Hepatocyte (in vitro differentiated cells): ENCODE results near the gene SH3RF3.

Experiments used
- CTCF ChIP-seq: fragments of 200-600 bp; sonication (generic); IDR thresholded peaks from 2 replicates; pipeline ENCODE4 v1.5.1; 2016; ENCODE audit warnings: antibody characterized with exemption, mild to moderate bottlenecking; ENCODE audit not compliant: poor library complexity
- EZH2phosphoT487 ChIP-seq: fragments of 200-600 bp; sonication (generic); IDR thresholded peaks from one replicate; pipeline ENCODE4 v1.6.1; 2018; ENCODE audit warnings: antibody characterized with exemption, mild to moderate bottlenecking, low read depth, moderate library complexity; ENCODE audit not compliant: unreplicated experiment, severe bottlenecking

DNA sequence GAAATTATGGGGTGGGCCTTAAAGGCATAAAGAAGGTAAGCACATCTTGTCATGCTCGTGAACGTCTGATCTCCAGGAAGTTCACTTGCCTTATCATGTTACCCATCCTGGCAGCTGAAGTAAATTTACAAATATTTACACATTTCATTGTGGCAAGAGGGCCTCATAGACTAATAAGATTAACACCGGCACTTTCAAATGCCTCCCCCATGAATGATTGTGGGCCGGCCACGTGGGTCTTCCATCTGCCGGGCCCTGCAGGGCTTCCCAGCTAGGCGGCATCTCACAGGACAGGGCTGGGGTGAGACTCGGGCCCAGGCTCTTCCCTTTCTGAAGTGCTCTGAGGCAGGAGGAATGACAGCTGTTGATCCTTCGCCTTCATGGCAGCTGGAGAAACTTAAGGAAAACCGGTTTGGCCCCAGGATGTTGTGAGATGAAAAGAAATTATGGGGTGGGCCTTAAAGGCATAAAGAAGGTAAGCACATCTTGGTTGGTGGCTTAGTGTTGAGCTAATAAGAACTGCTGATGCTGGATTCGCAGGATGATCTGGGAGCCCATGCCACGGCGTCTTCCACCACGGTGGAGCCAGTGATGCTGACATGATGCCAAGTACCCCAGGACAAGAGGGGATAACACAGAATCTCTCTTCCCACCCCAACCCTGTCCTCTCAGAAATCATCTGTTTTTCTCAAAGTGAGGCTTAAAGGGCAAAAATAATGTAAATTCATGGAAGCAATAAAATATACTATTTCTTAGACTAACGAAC, 308.5 kb downstream of the SH3RF3 start:
- TF ChIP-seq EZH2phosphoT487 (no peak), CTCF (no peak)
